Measurements from ENCODE around the gene LIN7A. TPM values are rescaled to one million over a fixed set of nuclear protein-coding genes. Genes with fewer than 3 reads are reported as not detected.

Gene LIN7A
- total and polyA plus RNA-seq, 2 of the 4 experiments (the other 2 are of a cell fraction) = 10.8 to 24.7 TPM

DNA sequence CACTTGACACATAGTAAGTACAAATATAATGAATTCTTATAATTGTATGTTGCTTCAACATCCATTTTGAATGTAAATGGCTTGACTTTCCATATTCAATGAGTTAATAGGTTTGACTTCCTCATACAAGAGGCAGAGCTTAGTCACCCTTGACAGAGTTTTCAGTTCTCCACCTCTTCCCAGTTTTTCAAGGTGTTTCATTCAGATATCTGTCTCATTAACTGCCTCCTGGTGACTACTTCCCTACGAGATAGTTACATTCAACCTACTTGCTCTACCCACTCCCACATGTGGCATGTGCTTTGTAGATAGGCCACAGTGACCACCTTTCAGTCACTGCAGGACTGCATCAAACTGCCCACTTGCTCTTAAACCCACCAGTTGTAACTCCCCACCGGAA is 161.0 kb downstream of the LIN7A start:
- H3K23ac ChIP-seq (ENCODE audit: low read depth, low read length) = no peak overlapping the region
- peak overlapping the region; percentile 95 for H3K14ac ChIP-seq (replicated peaks; ENCODE audit: low read depth, low read length)
- peak overlapping the region; percentile 46 for H2BK5ac ChIP-seq (ENCODE audit: low read depth, low read length, poor library complexity, severe bottlenecking)
- H2AK5ac ChIP-seq (ENCODE audit: low read depth, low read length) = peak overlapping the region; percentile 83; the same call in 1 of the 2 replicates
- H3K4me1 ChIP-seq (ENCODE audit: control insufficient read depth, insufficient read depth, low read length) = peaks cover 2% of the 10 kb centered on the region
- CTCF ChIA-PET = no interaction called here
- no peaks in the 10 kb centered on the region for H4K20me1 ChIP-seq (ENCODE audit: insufficient read depth, low read length)
- TF ChIP-seq RCOR1 (IDR thresholded peaks at IDR 0.05; ENCODE audit: insufficient replicate concordance, low read length) (no peak), CEBPB (IDR thresholded peaks at IDR 0.05; ENCODE audit: low read depth, low read length) (no peak), BHLHE40 (IDR thresholded peaks at IDR 0.05; ENCODE audit: low read depth, low read length) (no peak), CHD1 (IDR thresholded peaks at IDR 0.05; ENCODE audit: low read depth, low read length) (no peak), RAD21 (IDR thresholded peaks at IDR 0.05; ENCODE audit: low read length) (no peak)
- TF ChIP-seq, protein P1, sequence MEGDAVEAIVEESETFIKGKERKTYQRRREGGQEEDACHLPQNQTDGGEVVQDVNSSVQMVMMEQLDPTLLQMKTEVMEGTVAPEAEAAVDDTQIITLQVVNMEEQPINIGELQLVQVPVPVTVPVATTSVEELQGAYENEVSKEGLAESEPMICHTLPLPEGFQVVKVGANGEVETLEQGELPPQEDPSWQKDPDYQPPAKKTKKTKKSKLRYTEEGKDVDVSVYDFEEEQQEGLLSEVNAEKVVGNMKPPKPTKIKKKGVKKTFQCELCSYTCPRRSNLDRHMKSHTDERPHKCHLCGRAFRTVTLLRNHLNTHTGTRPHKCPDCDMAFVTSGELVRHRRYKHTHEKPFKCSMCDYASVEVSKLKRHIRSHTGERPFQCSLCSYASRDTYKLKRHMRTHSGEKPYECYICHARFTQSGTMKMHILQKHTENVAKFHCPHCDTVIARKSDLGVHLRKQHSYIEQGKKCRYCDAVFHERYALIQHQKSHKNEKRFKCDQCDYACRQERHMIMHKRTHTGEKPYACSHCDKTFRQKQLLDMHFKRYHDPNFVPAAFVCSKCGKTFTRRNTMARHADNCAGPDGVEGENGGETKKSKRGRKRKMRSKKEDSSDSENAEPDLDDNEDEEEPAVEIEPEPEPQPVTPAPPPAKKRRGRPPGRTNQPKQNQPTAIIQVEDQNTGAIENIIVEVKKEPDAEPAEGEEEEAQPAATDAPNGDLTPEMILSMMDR (conservative IDR thresholded peaks at IDR 0.05; ENCODE audit: low read depth, low read length) = no peak
- in situ Hi-C loops (cut with MboI; ENCODE audit: low sequenced_read_pairs) = loop anchor here (25.0 kb wide), 1 partner anchor 1364 kb away; no protein-coding TSS in a partner anchor
- peak overlapping the region; percentile 26; the same call in 2 of the 3 replicates for H2BK15ac ChIP-seq (ENCODE audit: low read depth, low read length)
- peaks cover 3% of the 10 kb centered on the region; the same call in 1 of the 2 replicates for H3K9me1 ChIP-seq (ENCODE audit: insufficient read depth, low read length)
- POLR2A ChIA-PET (ENCODE audit: unreplicated experiment) = no interaction called here
- H4K91ac ChIP-seq (ENCODE audit: insufficient read depth, low read depth, low read length) = peak overlapping the region; percentile 94
- H4K8ac ChIP-seq (ENCODE audit: low read depth in 2 of 2, low read length in 2 of 2) = peak overlapping the region in 1 of 2 experiments; percentile 72; a peak in 2 of 4 replicates
- no peak overlapping the region for H3K4me3 ChIP-seq (ENCODE audit: insufficient read depth, low read depth, low read length)
- dilution Hi-C loops (cut with HindIII; ENCODE audit: low sequenced_read_pairs, unreplicated experiment) = no loop called here
- no peak overlapping the region for H3K56ac ChIP-seq (ENCODE audit: extremely low read depth, insufficient read depth, low read length)
- no peak for DNase-seq
- peak overlapping the region; percentile 84 for H3K18ac ChIP-seq (ENCODE audit: low read depth, low read length)
- BruUV-seq (replicated peaks) = no TSS peak
- peak overlapping the region; percentile 99 for H2BK20ac ChIP-seq (ENCODE audit: low read depth, low read length)
- H2BK120ac ChIP-seq (ENCODE audit: low read depth, low read length) = peak overlapping the region; percentile 97
- H3K27ac ChIP-seq (ENCODE audit: insufficient read depth, low read length) = peak overlapping the region; percentile 7; the same call in 1 of the 2 replicates
- H2AFZ ChIP-seq (replicated peaks; ENCODE audit: low read length, poor library complexity) = peak overlapping the region; percentile 12
- intact Hi-C loops (cut with micrococcal nuclease) = no loop called here
- H4K5ac ChIP-seq (ENCODE audit: low read depth, low read length) = peak overlapping the region; percentile 59
- H3K27me3 ChIP-seq (ENCODE audit: control insufficient read depth, insufficient read depth, low read length) = no peaks in the 10 kb centered on the region
- no peaks in the 10 kb centered on the region for H3K79me1 ChIP-seq (ENCODE audit: low read depth in 1 of 2, low read length in 2 of 2)
- H3K9ac ChIP-seq (ENCODE audit: low read depth, low read length) = no peak overlapping the region
- H3K4ac ChIP-seq (ENCODE audit: low read depth, low read length) = peak overlapping the region; percentile 93
- no peak for ATAC-seq (ENCODE audit: low read depth)
- peaks cover 4% of the 10 kb centered on the region for H3K9me3 ChIP-seq (ENCODE audit: control insufficient read depth, insufficient read depth, low read length)
- peak overlapping the region; percentile 17 for H2AK9ac ChIP-seq (replicated peaks; ENCODE audit: low read depth, low read length, poor library complexity)
- no peak overlapping the region for H3K4me2 ChIP-seq (ENCODE audit: low read depth, low read length)
- WGBS, 2 experiments (ENCODE audit: extremely low coverage in 2 of 2, insufficient read length in 1 of 2) = no CpG with 5 or more reads among the region's 2 CpGs
- H3K36me3 ChIP-seq (ENCODE audit: control insufficient read depth, insufficient read depth, low read length) = no peaks in the 10 kb centered on the region

Data from IMR-90 (cell line).